Trophoblast cell (in vitro differentiated cells and primary cell): ENCODE data around the gene UVSSA.
"Not testable (repeated sequence)": the region's sequence is repeated elsewhere in the genome, so short reads cannot be mapped to it uniquely, and the experiment has no call there.

Experiments
- DNase-seq, 2 donors: peaks; one replicate each; pipeline ENCODE4 v3.0.0-alpha.2; 2016
- H2AFZ ChIP-seq: 2 replicates; pipeline ENCODE4 v1.6.1; 2013; ENCODE audit warnings: low read length, moderate library complexity, mild to moderate bottlenecking; ENCODE audit not compliant: insufficient read depth, poor library complexity
- H2AK5ac ChIP-seq: 2 replicates; pipeline ENCODE4 v1.6.1; 2013; ENCODE audit warnings: mild to moderate bottlenecking, low read length
- H2BK120ac ChIP-seq: 2 replicates; pipeline ENCODE4 v1.6.1; 2013; ENCODE audit warnings: low read length, mild to moderate bottlenecking, moderate library complexity; ENCODE audit not compliant: insufficient read depth, poor library complexity
- H2BK12ac ChIP-seq: 2 replicates; pipeline ENCODE4 v1.6.1; 2013; ENCODE audit warnings: mild to moderate bottlenecking, low read length, moderate library complexity
- H2BK5ac ChIP-seq: 2 replicates; pipeline ENCODE4 v1.6.1; 2013; ENCODE audit warnings: low read length, low read depth, moderate library complexity, mild to moderate bottlenecking; ENCODE audit not compliant: poor library complexity
- H3K14ac ChIP-seq: 2 replicates; pipeline ENCODE4 v1.6.1; 2013; ENCODE audit warnings: mild to moderate bottlenecking, low read length
- H3K18ac ChIP-seq: 2 replicates; pipeline ENCODE4 v1.6.1; 2013; ENCODE audit warnings: mild to moderate bottlenecking, low read length
- H3K23ac ChIP-seq: 2 replicates; pipeline ENCODE4 v1.6.1; 2013; ENCODE audit warnings: low read length
- H3K27ac ChIP-seq: 2 replicates; pipeline ENCODE4 v1.5.1; 2013; ENCODE audit warnings: low read depth, mild to moderate bottlenecking, inconsistent platforms, low read length, moderate library complexity
- H3K27me3 ChIP-seq: 2 replicates; pipeline ENCODE4 v1.6.1; 2013; ENCODE audit warnings: inconsistent platforms, mild to moderate bottlenecking, low read length, moderate library complexity; ENCODE audit not compliant: insufficient read depth
- H3K36me3 ChIP-seq, 2 experiments: 1 replicate in 1 of 2; 2 replicates in 1 of 2; pipeline ENCODE4 v1.6.1; 2013; ENCODE audit warnings: low read length in 2 of 2, mild to moderate bottlenecking in 2 of 2, moderate library complexity in 1 of 2; ENCODE audit not compliant: insufficient read depth in 2 of 2, control insufficient read depth in 1 of 2
- H3K4ac ChIP-seq: 2 replicates; pipeline ENCODE4 v1.6.1; 2013; ENCODE audit warnings: low read depth, mild to moderate bottlenecking, low read length, moderate library complexity
- H3K4me1 ChIP-seq, 2 experiments: 1 replicate in 1 of 2; 2 replicates in 1 of 2; pipeline ENCODE4 v1.6.1; 2013; ENCODE audit warnings: low read length in 2 of 2, mild to moderate bottlenecking in 2 of 2, moderate library complexity in 1 of 2; ENCODE audit not compliant: insufficient read depth in 2 of 2, control insufficient read depth in 1 of 2
- H3K4me2 ChIP-seq: 2 replicates; pipeline ENCODE4 v1.6.1; 2013; ENCODE audit warnings: inconsistent platforms, mild to moderate bottlenecking, low read length, moderate library complexity
- H3K4me3 ChIP-seq: 2 replicates; pipeline ENCODE4 v1.5.1; 2013; ENCODE audit warnings: mild to moderate bottlenecking, low read depth, low read length, inconsistent platforms
- H3K79me1 ChIP-seq: one replicate; pipeline ENCODE4 v1.6.1; 2013; ENCODE audit warnings: low read length
- H3K79me2 ChIP-seq: 2 replicates; pipeline ENCODE4 v1.6.1; 2013; ENCODE audit warnings: low read length, mild to moderate bottlenecking; ENCODE audit not compliant: control insufficient read depth, insufficient read depth, poor library complexity
- H3K9ac ChIP-seq: 2 replicates; pipeline ENCODE4 v1.6.1; 2013; ENCODE audit warnings: mild to moderate bottlenecking, low read length
- H3K9me3 ChIP-seq: 2 replicates; pipeline ENCODE4 v1.6.1; 2013; ENCODE audit warnings: low read depth, mild to moderate bottlenecking, control low read depth, inconsistent platforms, low read length; ENCODE audit not compliant: insufficient read depth
- H4K12ac ChIP-seq: 2 replicates; pipeline ENCODE4 v1.6.1; 2013; ENCODE audit warnings: low read depth, mild to moderate bottlenecking, low read length, moderate library complexity
- H4K8ac ChIP-seq: 2 replicates; pipeline ENCODE4 v1.6.1; 2013; ENCODE audit warnings: low read depth, mild to moderate bottlenecking, low read length, moderate library complexity
- H4K91ac ChIP-seq: one replicate; pipeline ENCODE4 v1.6.1; 2013; ENCODE audit warnings: low read depth, mild to moderate bottlenecking, low read length, moderate library complexity
- WGBS: extraction: QIAGEN DNeasy Blood & Tissue Kit; methylation state at CpG from one replicate; pipeline ENCODE4 v1.1.7; 2013; ENCODE audit warnings: missing lambda C conversion rate; ENCODE audit not compliant: insufficient read length, insufficient coverage; ENCODE audit errors: extremely low coverage; 5-methylcytosine and 5-hydroxymethylcytosine counted together

Gene UVSSA

GRCh38 chr4:1427010-1427409 lies 80.0 kb downstream of the UVSSA start:
- no CpG with 5 or more reads among the region's 5 CpGs for WGBS
- no peak overlapping the region for H3K27ac ChIP-seq
- no peaks in the 10 kb centered on the region for H3K4me1 ChIP-seq
- H3K14ac ChIP-seq = no peak overlapping the region
- no peak overlapping the region for H2AK5ac ChIP-seq
- H4K12ac ChIP-seq = no peak overlapping the region
- no peaks in the 10 kb centered on the region for H3K9me3 ChIP-seq
- no peak overlapping the region for H3K9ac ChIP-seq
- H3K36me3 ChIP-seq = no peaks in the 10 kb centered on the region
- no peak overlapping the region for H3K4ac ChIP-seq
- H4K8ac ChIP-seq = no peak overlapping the region
- no peaks in the 10 kb centered on the region for H3K27me3 ChIP-seq
- H2BK12ac ChIP-seq = no peak overlapping the region
- no peak overlapping the region for H2BK120ac ChIP-seq
- H3K79me1 ChIP-seq = no peaks in the 10 kb centered on the region
- H2BK5ac ChIP-seq = no peak overlapping the region
- no peak overlapping the region for H3K23ac ChIP-seq
- H4K91ac ChIP-seq = no peak overlapping the region
- H3K4me3 ChIP-seq = no peak overlapping the region
- H3K18ac ChIP-seq = no peak overlapping the region
- no peak overlapping the region for H2AFZ ChIP-seq
- no peaks in the 10 kb centered on the region for H3K79me2 ChIP-seq
- no peak overlapping the region for H3K4me2 ChIP-seq
- no peak for DNase-seq

- H3K4me2 ChIP-seq, H2BK120ac ChIP-seq, H3K27me3 ChIP-seq, H4K12ac ChIP-seq, H3K79me1 ChIP-seq, H3K79me2 ChIP-seq, H3K9ac ChIP-seq, DNase-seq, H3K4ac ChIP-seq, H3K9me3 ChIP-seq, H3K14ac ChIP-seq, H4K8ac ChIP-seq, H3K4me1 ChIP-seq, H3K18ac ChIP-seq, H3K23ac ChIP-seq, H4K91ac ChIP-seq, H2AFZ ChIP-seq, H3K4me3 ChIP-seq, H3K27ac ChIP-seq, H2AK5ac ChIP-seq, H2BK12ac ChIP-seq, H3K36me3 ChIP-seq, H2BK5ac ChIP-seq: not testable (repeated sequence)
- no CpG with 5 or more reads among the region's 4 CpGs for WGBS
Observed at GRCh38 chr4:1443688-1444172, 96.7 kb downstream of the UVSSA start.
